Body of pancreas (tissue), 4 donors: ENCODE data around the gene BCL10.

Experiments
- CTCF ChIP-seq, 7 experiments: fragments of 450-650 bp in 4 of 7; fragments of 200-600 bp in 3 of 7; sonication (generic) in 3 of 7; IDR thresholded peaks; one replicate each; pipeline ENCODE4 v1.5.1; 2016 to 2019; ENCODE audit warnings: antibody characterized with exemption in 7 of 7
- POLR2A ChIP-seq, 3 donors: fragments of 450-650 bp; IDR thresholded peaks; one replicate each; pipeline ENCODE4 v1.6.1; 2016; ENCODE audit warnings: antibody characterized with exemption in 3 of 3, mild to moderate bottlenecking in 2 of 3

- no peak for TF ChIP-seq CTCF (IDR thresholded peaks at IDR 0.05)
- no peak for TF ChIP-seq POLR2A (IDR thresholded peaks at IDR 0.05)
These were observed 41.1 kb upstream of the BCL10 start for GRCh38 chr1:85317560-85317959.
